ENCODE results near the gene RNASEL.

- TF ChIP-seq CTCF (IDR thresholded peaks at IDR 0.05): no peak
- TF ChIP-seq POLR2A (IDR thresholded peaks at IDR 0.05): no peak
Observed at GRCh38 chr1:182615468-182616129, 26.5 kb upstream of the RNASEL start.

All from lower leg skin (tissue), 3 donors.